Coronary artery (tissue), 2 donors: ENCODE measurements around the gene RNF41.
A peak's percentile ranks its signal among the peaks of the same experiment; 100 is the strongest.

Source experiments
- DNase-seq: peaks from one replicate; pipeline ENCODE4 v3.0.0-alpha.2; 2017; ENCODE audit warnings: low spot score
- H3K27ac ChIP-seq, 2 donors: fragments of 200-600 bp; sonication (generic); one replicate each; pipeline ENCODE4 v1.5.1; 2016 to 2019
- H3K4me3 ChIP-seq: fragments of 200-600 bp; sonication (generic); 2 replicates; pipeline ENCODE4 v1.5.1; 2016; ENCODE audit warnings: mild to moderate bottlenecking, moderate library complexity
- CTCF ChIP-seq: fragments of 200-600 bp; sonication (generic); IDR thresholded peaks from one replicate; pipeline ENCODE4 v1.5.1; 2019; ENCODE audit warnings: antibody characterized with exemption

RNF41 gene

GRCh38 chr12:56169229-56169759, 52.4 kb downstream of the RNF41 start:
- H3K27ac ChIP-seq: no peak overlapping the region

GRCh38 chr12:56165369-56165768, 56.4 kb downstream of the RNF41 start:
- no peak for DNase-seq
- Histone ChIP-seq H3K4me3 (no peak overlapping the region), H3K27ac (peak overlapping the region in 1 of 2 donors; percentile 29)
- TF ChIP-seq CTCF: no peak

More at GRCh38 chr12:56169229-56169759, 52.4 kb downstream of the RNF41 start:
- no peak for TF ChIP-seq CTCF
- H3K4me3 ChIP-seq: no peak overlapping the region
- no peak for DNase-seq

GRCh38 chr12:56164345-56164729, 57.4 kb downstream of the RNF41 start:
- Histone ChIP-seq H3K27ac (peak overlapping the region in 1 of 2 donors; percentile 46), H3K4me3 (no peak overlapping the region)
- no peak for TF ChIP-seq CTCF
- DNase-seq: no peak

GRCh38 chr12:56163533-56164344, 58.0 kb downstream of the RNF41 start:
- no peak overlapping the region for H3K4me3 ChIP-seq
- TF ChIP-seq CTCF: no peak
- DNase-seq: no peak
- peak overlapping the region in 1 of 2 donors; percentile 46 for H3K27ac ChIP-seq

GRCh38 chr12:56162468-56163290, 59.0 kb downstream of the RNF41 start:
- H3K4me3 ChIP-seq: peak overlapping the region; percentile 10
- no peak for TF ChIP-seq CTCF
- no peak for DNase-seq
- H3K27ac ChIP-seq: peak overlapping the region; percentile 8 to 61

- DNase-seq: no peak
- TF ChIP-seq CTCF: no peak
- Histone ChIP-seq H3K27ac (peak overlapping the region; percentile 98 to 100), H3K4me3 (peak overlapping the region; percentile 96)
These were observed 59.9 kb downstream of the RNF41 start for GRCh38 chr12:56161690-56162351.
